ENCODE data around the gene PRSS22.

DNA sequence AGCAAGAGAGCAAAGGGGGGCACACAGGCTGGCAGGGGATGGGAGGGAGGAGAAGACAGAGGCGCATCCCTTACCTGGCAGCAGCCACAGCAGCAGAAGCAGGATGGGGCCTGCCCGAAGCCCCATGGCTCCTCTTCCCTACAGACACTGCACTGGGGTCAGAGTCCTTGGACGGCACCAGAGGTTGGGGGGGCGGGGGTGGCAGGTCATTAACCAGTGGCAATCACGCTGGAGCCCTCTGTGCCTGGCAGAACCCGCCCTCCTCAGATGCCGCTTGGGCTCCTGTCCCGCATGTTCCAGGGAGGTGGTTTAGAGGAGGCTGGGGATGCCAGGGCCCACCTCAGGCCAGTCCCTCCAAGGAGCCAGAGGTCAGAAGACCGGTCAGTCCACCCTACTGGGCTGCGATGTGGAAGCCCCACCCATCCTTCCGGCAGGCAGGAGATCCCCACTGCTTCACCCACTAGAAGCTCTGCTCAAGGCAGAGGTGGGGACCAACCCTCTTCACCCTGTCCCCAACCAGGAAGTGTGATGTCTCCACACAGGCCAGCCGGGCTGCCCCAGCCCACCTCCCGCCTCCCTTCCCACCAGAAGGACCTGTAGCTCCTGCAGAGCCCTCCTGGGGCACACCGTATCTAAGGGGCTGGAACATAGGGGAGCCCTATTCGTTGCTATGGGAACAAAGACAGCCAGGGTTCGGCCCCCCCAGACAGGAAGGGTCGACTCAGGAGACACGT is 16.2 kb downstream of the PRSS22 start:
- TF ChIP-seq SUZ12 (IDR thresholded peaks at IDR 0.05; ENCODE audit: extremely low read depth, insufficient read depth, insufficient read length) (no peak), ZNF274 (IDR thresholded peaks at IDR 0.05; ENCODE audit: low read depth, low read length) (no peak), YY1 (IDR thresholded peaks at IDR 0.05; ENCODE audit: insufficient read depth, insufficient read length) (no peak)
